PC-3 (cell line): Measurements from ENCODE around the gene ECEL1.

Source experiments
- EZH2 ChIP-seq: fragments of 300-600 bp; sonication (generic); IDR thresholded peaks from one replicate; pipeline ENCODE4 v1.6.1; 2017; ENCODE audit warnings: antibody characterized with exemption, mild to moderate bottlenecking, low read length; ENCODE audit not compliant: unreplicated experiment
- EZH2phosphoT487 ChIP-seq: fragments of 300-600 bp; sonication (generic); IDR thresholded peaks from 2 replicates; pipeline ENCODE4 v1.6.1; 2018; ENCODE audit warnings: mild to moderate bottlenecking, antibody characterized with exemption, low read length, borderline replicate concordance
- TF ChIP-seq, protein P1 (sequence below): fragments of 300-600 bp; sonication (generic); conservative IDR thresholded peaks from 2 replicates; pipeline ENCODE4 v1.5.1; 2017; ENCODE audit warnings: antibody characterized with exemption, low read depth, mild to moderate bottlenecking, low read length

DNA sequence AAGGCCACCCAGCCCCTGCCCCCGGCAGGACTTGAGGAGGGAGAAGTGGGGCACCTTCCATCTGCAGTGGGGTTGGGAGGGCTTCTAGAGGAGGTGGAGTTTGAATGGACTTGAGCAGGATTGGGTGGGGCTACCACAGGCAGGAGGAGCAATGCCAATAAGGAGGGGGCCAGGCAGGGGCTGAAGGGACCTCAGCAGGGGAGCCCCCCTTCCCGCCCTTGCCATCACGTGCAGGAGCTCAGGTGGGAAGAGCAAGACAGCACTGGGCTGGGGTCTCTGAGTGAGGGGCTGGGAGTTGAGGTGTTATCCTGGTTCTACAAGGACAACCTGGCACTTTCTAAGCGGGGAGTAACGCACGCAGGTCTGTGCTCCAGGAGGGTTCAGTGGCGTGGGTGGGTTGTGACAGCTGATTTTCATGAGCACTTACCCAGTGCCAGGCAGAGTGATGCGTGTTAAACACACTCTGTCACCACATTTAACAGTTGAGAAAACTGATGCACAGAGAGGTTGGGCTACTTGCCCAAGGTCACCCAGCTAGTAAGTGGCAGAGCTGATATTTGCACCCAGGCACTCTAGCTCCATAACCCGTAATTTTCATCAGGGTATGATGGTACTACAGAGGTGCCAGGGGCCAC is 43.1 kb upstream of the ECEL1 start:
- TF ChIP-seq, protein P1, sequence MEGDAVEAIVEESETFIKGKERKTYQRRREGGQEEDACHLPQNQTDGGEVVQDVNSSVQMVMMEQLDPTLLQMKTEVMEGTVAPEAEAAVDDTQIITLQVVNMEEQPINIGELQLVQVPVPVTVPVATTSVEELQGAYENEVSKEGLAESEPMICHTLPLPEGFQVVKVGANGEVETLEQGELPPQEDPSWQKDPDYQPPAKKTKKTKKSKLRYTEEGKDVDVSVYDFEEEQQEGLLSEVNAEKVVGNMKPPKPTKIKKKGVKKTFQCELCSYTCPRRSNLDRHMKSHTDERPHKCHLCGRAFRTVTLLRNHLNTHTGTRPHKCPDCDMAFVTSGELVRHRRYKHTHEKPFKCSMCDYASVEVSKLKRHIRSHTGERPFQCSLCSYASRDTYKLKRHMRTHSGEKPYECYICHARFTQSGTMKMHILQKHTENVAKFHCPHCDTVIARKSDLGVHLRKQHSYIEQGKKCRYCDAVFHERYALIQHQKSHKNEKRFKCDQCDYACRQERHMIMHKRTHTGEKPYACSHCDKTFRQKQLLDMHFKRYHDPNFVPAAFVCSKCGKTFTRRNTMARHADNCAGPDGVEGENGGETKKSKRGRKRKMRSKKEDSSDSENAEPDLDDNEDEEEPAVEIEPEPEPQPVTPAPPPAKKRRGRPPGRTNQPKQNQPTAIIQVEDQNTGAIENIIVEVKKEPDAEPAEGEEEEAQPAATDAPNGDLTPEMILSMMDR, result no peak
- TF ChIP-seq EZH2, result no peak
- TF ChIP-seq EZH2phosphoT487, result no peak
